Regular cardiac myocyte (primary cell): ENCODE data around the gene DNM2. TPM values are rescaled to one million over a fixed set of nuclear protein-coding genes. Genes with fewer than 3 reads are reported as not detected.

Source experiments
- total RNA-seq: library from RNA; depleted of rRNA; stranded (reverse); fragments of >200 nt; gene quantifications from 2 replicates; pipeline ENCODE4 v1.2.3, GENCODE V29; 2014

DNM2 gene
- total RNA-seq, result 78.6 and 91.4 TPM in 2 replicates

GRCh38 chr19:10717356-10718204 is at the start of gene DNM2:
DNM2 (plus strand) TSS chr19:10718079; CDS start chr19:10718243, 164 bp downstream.

GRCh38 chr19:10835754-10836478 is 118.0 kb downstream of the DNM2 start, which contains the start of gene TMED1:
TMED1 (minus strand) TSS chr19:10836212; CDS start chr19:10836191, 21 bp downstream.

DNA sequence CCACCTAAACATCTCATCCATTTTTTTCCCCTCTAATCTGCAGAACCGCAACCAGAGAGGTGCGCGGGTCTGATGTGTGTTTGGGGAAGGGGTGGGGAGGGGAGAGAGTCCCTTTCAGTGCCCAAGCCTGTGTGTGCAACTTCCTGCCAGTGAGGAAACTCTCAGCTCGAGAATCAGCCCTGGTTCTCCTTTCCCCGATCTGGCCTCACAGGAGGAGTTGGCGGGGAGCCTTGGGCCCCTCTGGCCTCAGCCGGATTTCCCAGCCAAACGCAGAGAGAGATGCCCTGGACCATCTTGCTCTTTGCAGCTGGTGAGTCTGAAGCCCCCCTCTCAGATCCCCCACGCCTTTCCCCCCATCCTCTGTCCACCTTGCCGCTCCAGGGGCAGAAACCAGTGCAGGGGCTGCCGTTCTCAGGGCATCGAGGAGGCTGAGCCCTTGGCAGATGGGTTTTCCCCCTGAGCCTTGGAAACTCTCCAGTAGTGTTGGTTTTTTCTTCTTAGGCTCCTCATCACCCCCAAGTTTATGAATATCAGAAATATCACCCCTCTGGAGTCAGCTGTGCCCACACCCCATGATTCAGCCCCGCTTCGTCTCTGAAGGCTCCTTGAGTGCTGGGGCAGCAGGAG is 130.5 kb downstream of the DNM2 start, which contains the start of gene C19orf38:
Gene C19orf38, plus strand, starts transcription at position 186 of the 627 bp plus-strand sequence. Its CDS starts 94 bp downstream, at position 280.

DNA sequence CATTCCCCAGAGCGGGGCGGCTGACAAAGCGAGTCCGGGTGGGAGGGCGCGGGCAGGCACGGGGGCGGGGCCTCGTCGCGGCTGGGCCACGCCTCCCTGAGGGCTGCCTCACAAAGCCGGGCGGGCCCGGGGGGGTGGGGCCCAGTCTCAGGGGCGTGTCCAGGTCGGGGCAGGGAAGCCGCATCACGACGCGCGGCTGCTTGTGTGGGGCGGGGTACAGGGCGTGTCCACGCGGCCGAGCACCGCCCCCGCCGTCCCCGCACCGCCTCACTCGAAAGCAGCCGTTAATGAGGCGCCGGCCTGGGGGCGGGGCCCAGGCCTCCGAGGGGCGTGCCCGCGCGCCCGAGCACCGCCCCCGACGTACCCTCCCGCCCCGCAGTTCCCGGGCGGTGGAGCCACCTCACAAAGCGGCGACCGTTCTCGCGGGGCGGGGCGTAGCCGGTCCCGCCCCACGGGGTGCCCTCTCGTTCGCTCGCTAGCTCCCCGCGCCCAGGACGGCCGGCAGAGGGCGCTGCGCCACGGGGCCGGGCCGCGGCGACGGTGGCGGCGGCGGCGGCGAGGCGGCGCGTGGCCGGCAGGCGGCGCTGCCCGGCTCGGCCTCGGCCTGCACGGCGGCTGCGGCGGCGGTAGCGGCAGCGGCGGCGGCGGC is 153.2 kb downstream of the DNM2 start, which contains the start of gene CARM1:
Gene CARM1, plus strand, starts transcription at position 599 of the 649 bp plus-strand sequence. CDS start 150 bp downstream, outside the sequence.

Other genes starting within 250 kb of the DNM2 start
- gene KEAP1, start 214.7 kb upstream of the DNM2 start, total RNA-seq, result 69.3 and 98.5 TPM in 2 replicates
- gene S1PR5, start 200.6 kb upstream of the DNM2 start, total RNA-seq, result 1.4 and 4.6 TPM in 2 replicates
- gene ATG4D, start 174.2 kb upstream of the DNM2 start, total RNA-seq, result 14.9 and 25.9 TPM in 2 replicates
- 6.8 and 20.7 TPM in 2 replicates for gene KRI1, start 152.1 kb upstream of the DNM2 start, total RNA-seq
- gene CDKN2D, start 149.1 kb upstream of the DNM2 start, total RNA-seq, result 6.5 and 12.5 TPM in 2 replicates
- gene AP1M2, start 130.8 kb upstream of the DNM2 start, total RNA-seq, result 2.9 TPM in 1 of 2 replicates, not detected in the other
- gene SLC44A2, start 92.5 kb upstream of the DNM2 start, total RNA-seq, result 22.6 and 27.4 TPM in 2 replicates
- gene ILF3, start 63.7 kb upstream of the DNM2 start, total RNA-seq, result 53.0 and 125 TPM in 2 replicates
- 23.4 and 35.5 TPM in 2 replicates for gene QTRT1, start 16.6 kb upstream of the DNM2 start, total RNA-seq
- gene TMED1, start 118.1 kb downstream of the DNM2 start, total RNA-seq, result 55.4 and 61.4 TPM in 2 replicates
- 0.58 and 2.3 TPM in 2 replicates for gene C19orf38, start 130.3 kb downstream of the DNM2 start, total RNA-seq
- gene CARM1, start 153.5 kb downstream of the DNM2 start, total RNA-seq, result 13.0 and 28.0 TPM in 2 replicates
- 145 and 146 TPM in 2 replicates for gene YIPF2, start 210.6 kb downstream of the DNM2 start, total RNA-seq
- gene TIMM29, start 210.7 kb downstream of the DNM2 start, total RNA-seq, result 29.3 and 41.4 TPM in 2 replicates
- gene SMARCA4, start 243.0 kb downstream of the DNM2 start, total RNA-seq, result 36.4 and 75.9 TPM in 2 replicates